GM18858 (cell line): ENCODE data around the gene PNMA8A.

Source experiments
- ATAC-seq: cut with Tn5 transposase; IDR thresholded peaks from one replicate; pipeline ENCODE4 v1.9.1; 2021; ENCODE audit not compliant: unreplicated experiment

Gene PNMA8A

GRCh38 chr19:46492841-46493235, 21.5 kb upstream of the PNMA8A start:
- ATAC-seq, result no peak

GRCh38 chr19:46491975-46492682, 20.8 kb upstream of the PNMA8A start:
- ATAC-seq, result no peak

GRCh38 chr19:46490774-46491173, 19.4 kb upstream of the PNMA8A start:
- no peak for ATAC-seq

GRCh38 chr19:46489445-46490272, 18.3 kb upstream of the PNMA8A start:
- ATAC-seq, result no peak

- ATAC-seq, result no peak
These were observed 17.2 kb upstream of the PNMA8A start for GRCh38 chr19:46488551-46488950.

- no peak for ATAC-seq
These were observed 16.6 kb upstream of the PNMA8A start for GRCh38 chr19:46487802-46488445.

- ATAC-seq, result no peak
These were observed 15.9 kb upstream of the PNMA8A start for GRCh38 chr19:46487178-46487801.

GRCh38 chr19:46486358-46486757, 15.0 kb upstream of the PNMA8A start:
- no peak for ATAC-seq

GRCh38 chr19:46484656-46485055, 13.3 kb upstream of the PNMA8A start:
- ATAC-seq, result no peak

- ATAC-seq, result no peak
These were observed 11.3 kb upstream of the PNMA8A start for GRCh38 chr19:46482631-46483030.

GRCh38 chr19:46481947-46482346, 10.6 kb upstream of the PNMA8A start:
- ATAC-seq, result no peak

GRCh38 chr19:46481223-46481848, 10.0 kb upstream of the PNMA8A start:
- ATAC-seq, result no peak

- ATAC-seq, result no peak
These were observed 9.1 kb upstream of the PNMA8A start for GRCh38 chr19:46480415-46480814.

- ATAC-seq, result no peak
These were observed 7.1 kb upstream of the PNMA8A start for GRCh38 chr19:46478356-46478986.

GRCh38 chr19:46475986-46476385, 4.6 kb upstream of the PNMA8A start:
- ATAC-seq, result no peak

- no peak for ATAC-seq
These were observed 2.8 kb upstream of the PNMA8A start for GRCh38 chr19:46474211-46474610.

- no peak for ATAC-seq
These were observed 1.2 kb upstream of the PNMA8A start for GRCh38 chr19:46472592-46472991.

- no peak for ATAC-seq
These were observed 614 bp upstream of the PNMA8A start for GRCh38 chr19:46471811-46472543.

GRCh38 chr19:46470376-46470775, 987 bp downstream of the PNMA8A start:
- no peak for ATAC-seq
